Brain pericyte (primary cell): ENCODE data around the gene LRIG1.
A peak's percentile ranks its signal among the peaks of the same experiment; 100 is the strongest.

ENCODE experiments used
- DNase-seq: peaks from one replicate; pipeline ENCODE4 v3.0.0-alpha.2; 2012; ENCODE audit warnings: low read depth, low spot score

The LRIG1 gene

GRCh38 chr3:66403323-66403990 lies 97.4 kb downstream of the LRIG1 start:
- DNase-seq = no peak

- DNase-seq = no peak
Measured at GRCh38 chr3:66402596-66403290, 98.1 kb downstream of the LRIG1 start.

GRCh38 chr3:66401675-66402491 lies 98.9 kb downstream of the LRIG1 start:
- DNase-seq = no peak

- no peak for DNase-seq
Measured at GRCh38 chr3:66401157-66401550, 99.7 kb downstream of the LRIG1 start.

- no peak for DNase-seq
Measured at GRCh38 chr3:66400411-66401156, 100.2 kb downstream of the LRIG1 start.

- DNase-seq = no peak
Measured at GRCh38 chr3:66399529-66400232, 101.1 kb downstream of the LRIG1 start.

- DNase-seq = no peak
Measured at GRCh38 chr3:66398228-66399025, 102.4 kb downstream of the LRIG1 start.

- no peak for DNase-seq
Measured at GRCh38 chr3:66397745-66398144, 103.1 kb downstream of the LRIG1 start.

- DNase-seq = no peak
Measured at GRCh38 chr3:66396888-66397287, 103.9 kb downstream of the LRIG1 start.

GRCh38 chr3:66396161-66396760 lies 104.6 kb downstream of the LRIG1 start:
- DNase-seq = no peak

- DNase-seq = no peak
Measured at GRCh38 chr3:66395635-66396034, 105.2 kb downstream of the LRIG1 start.

GRCh38 chr3:66394753-66395249 lies 106.0 kb downstream of the LRIG1 start:
- no peak for DNase-seq

- DNase-seq = no peak
Measured at GRCh38 chr3:66394019-66394752, 106.6 kb downstream of the LRIG1 start.

GRCh38 chr3:66393333-66394005 lies 107.4 kb downstream of the LRIG1 start:
- DNase-seq = peak; percentile 85

- no peak for DNase-seq
Measured at GRCh38 chr3:66392966-66393332, 107.9 kb downstream of the LRIG1 start.

GRCh38 chr3:66392512-66392911 lies 108.3 kb downstream of the LRIG1 start:
- DNase-seq = no peak

- DNase-seq = no peak
Measured at GRCh38 chr3:66390013-66390412, 110.8 kb downstream of the LRIG1 start.

- no peak for DNase-seq
Measured at GRCh38 chr3:66386925-66387650, 113.7 kb downstream of the LRIG1 start.
